ENCODE results near the gene NKX2-3. TPM values are rescaled to one million over a fixed set of nuclear protein-coding genes. Genes with fewer than 3 reads are reported as not detected.

NKX2-3 gene
- total RNA-seq, 1 donor from 2014 or later, result 0.07 TPM

- no peak for DNase-seq (ENCODE audit: low read depth, low spot score)
Measured at GRCh38 chr10:99526861-99527504, 5.8 kb upstream of the NKX2-3 start.

GRCh38 chr10:99527526-99528493, 4.9 kb upstream of the NKX2-3 start:
- no peak for DNase-seq (ENCODE audit: low read depth, low spot score)

- no peak for DNase-seq (ENCODE audit: low read depth, low spot score)
Measured at GRCh38 chr10:99528494-99529441, 4.0 kb upstream of the NKX2-3 start.

GRCh38 chr10:99529591-99530107, 3.1 kb upstream of the NKX2-3 start:
- no peak for DNase-seq (ENCODE audit: low read depth, low spot score)

DNA sequence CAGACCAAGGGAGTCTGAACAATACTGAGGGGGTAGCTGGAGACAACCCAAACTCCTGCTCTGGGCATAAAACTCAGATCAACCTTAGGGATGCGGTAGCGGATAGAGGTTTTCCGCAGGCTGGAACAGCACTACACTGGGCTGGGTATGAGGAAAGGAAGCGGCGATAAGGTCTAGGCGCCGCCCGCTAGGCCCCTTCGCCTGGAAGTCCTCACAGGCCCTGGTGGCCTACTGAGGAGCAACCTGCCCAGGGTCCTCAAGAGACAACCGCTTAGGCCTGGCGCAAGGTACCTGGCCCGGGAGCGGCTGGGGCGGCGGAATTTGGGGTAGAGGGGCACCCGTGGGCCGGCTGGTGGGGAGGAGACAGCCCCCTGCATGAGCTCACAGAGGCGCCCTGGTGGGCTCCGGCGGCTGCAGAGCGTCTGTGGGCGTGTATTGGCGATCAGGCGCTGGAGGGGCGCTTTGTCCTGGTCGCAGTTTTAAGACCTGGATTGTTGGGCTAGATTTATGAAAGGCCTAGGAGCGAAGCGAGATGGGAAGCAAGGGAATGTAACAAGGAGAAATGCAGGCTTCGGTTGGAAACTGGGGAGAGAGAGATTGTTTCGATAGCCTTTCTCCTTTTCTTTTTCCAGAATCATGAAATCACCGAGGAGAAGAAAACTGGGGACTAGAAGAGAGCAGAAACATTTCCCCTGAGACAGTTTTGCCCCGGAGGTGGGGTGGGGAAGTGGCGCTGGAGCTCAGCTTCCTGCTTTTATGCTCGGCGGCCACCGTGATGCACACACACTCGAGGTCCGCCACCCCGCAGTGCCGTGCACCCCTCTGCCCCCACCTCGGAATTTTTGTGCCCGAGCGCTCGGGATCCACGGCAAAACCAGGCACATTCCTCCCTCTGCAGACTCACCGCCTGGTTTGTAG, 2.4 kb upstream of the NKX2-3 start:
- no peak for DNase-seq (ENCODE audit: low read depth, low spot score)

DNA sequence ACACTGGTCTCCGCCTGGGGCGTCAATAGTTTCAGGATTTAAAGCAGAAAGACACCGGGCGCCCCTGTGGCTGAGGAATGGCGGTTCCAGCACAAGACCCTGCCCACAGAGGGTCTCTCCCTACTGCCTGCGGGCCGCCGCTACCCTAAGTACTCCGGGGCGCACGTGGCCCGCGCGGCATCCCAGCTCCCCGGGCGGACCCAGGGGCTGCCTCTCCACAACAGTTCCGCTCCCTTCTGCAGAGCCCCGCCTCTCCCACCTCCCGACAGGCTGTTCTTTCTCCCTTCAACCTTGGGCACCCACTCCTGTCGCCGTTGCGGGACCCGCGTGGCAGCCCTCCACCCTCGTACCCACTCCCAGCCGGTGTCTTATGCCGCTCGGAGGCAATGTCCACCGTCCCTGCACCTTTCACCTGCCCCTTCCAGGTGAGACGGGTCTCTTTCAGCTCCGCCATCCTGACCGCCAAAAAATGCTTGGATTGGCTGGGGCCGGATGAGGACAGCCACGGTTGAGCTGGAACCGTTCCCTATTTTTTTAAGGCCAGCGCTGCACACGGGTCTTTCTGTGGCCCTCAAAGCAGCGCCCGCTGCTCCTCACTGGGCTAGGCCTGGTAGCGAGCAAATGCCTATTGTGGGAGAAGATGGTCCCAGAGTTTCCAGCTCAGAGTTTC, 1.6 kb upstream of the NKX2-3 start:
- DNase-seq (ENCODE audit: low read depth, low spot score), result no peak

GRCh38 chr10:99531696-99532593, 797 bp upstream of the NKX2-3 start:
- no peak for DNase-seq (ENCODE audit: low read depth, low spot score)

DNA sequence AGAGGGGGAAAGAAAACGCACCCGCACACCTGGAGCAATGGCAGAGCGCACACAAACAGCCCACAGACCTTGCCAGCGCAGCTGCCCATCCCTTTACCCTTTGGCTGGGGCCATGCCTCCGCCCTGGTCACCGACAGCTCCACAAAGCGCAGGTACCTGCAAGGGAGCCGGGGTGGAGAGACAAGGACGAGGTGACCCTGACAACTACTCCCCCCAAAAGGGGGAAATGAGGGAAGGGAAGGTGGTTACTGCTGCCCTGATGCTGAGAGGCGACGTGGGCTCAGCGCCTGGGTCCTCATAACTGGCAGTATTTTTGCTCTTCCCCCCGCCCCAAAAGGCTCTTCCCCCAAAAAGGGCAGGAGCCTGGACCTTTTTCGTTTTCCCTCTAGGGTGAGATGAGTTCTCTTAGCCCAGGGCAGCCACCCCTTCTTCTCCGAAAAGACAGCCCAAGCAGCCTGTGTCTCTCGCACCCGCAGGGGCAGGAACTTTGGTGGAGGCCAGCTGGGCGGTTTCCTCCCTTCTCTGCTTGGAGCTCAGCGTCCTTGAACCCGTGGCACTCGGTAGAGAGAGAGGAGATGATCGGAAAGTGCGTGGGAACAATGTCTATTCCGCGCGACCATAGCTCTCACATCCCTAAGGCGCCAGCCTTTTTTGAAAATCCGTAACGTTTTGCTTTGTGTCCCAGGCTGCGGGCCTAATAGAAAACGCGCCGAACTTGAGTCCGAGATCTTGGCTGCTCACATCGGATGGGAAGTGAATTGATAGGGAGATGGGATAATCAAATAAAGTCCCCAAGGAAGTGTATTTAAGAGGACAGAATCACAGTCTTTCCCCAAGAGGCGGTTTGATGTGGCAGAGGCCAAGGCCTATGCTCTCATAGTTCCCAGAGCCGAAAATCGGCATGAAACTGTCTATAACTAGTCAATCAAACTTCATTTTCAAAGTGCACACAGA, 1.0 kb downstream of the NKX2-3 start:
- no peak for DNase-seq (ENCODE audit: low read depth, low spot score)

DNA sequence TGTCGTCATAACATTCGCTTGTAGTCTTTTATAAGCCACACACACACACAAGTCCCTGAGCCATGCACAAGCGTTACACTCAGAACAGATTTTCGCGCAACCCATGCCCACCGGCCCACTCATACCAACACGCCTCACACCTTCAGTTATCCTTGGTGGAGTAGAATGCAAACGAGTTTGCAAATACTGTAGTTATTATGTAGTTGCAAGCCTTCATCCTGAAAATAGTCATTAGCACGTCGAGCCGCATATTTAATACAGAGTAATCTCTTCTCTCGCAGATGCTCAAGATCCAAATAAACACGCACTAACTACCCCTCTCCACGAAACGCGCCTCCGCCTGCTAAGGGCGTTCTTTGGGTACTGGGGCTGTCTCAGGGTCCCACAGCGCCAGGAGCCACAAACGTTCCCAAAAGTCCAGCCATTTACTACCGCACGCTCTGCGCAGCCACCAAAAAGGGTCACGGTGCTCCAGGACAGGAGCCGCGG, 1.8 kb downstream of the NKX2-3 start:
- DNase-seq (ENCODE audit: low read depth, low spot score), result no peak

DNA sequence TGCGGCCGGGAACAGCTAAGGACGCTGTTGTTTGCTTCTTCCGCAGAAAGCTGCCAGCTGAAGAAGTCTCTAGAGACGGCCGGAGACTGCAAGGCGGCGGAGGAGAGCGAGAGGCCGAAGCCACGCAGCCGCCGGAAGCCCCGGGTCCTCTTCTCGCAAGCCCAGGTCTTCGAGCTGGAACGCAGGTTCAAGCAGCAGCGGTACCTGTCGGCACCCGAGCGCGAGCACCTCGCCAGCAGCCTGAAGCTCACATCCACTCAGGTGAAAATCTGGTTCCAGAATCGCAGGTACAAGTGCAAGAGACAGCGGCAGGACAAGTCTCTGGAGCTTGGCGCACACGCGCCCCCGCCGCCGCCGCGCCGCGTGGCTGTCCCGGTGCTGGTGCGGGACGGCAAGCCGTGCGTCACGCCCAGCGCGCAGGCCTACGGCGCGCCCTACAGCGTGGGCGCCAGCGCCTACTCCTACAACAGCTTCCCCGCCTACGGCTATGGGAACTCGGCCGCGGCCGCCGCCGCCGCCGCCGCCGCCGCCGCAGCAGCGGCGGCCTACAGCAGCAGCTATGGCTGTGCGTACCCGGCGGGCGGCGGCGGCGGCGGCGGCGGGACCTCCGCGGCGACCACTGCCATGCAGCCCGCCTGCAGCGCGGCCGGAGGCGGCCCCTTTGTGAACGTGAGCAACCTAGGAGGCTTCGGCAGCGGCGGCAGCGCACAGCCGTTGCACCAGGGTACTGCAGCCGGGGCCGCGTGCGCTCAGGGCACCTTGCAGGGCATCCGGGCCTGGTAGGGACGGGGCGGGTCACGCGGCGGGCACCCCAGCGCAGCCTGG, 2.4 kb downstream of the NKX2-3 start:
- no peak for DNase-seq (ENCODE audit: low read depth, low spot score)

GRCh38 chr10:99535764-99536337, 3.1 kb downstream of the NKX2-3 start:
- no peak for DNase-seq (ENCODE audit: low read depth, low spot score)

DNA sequence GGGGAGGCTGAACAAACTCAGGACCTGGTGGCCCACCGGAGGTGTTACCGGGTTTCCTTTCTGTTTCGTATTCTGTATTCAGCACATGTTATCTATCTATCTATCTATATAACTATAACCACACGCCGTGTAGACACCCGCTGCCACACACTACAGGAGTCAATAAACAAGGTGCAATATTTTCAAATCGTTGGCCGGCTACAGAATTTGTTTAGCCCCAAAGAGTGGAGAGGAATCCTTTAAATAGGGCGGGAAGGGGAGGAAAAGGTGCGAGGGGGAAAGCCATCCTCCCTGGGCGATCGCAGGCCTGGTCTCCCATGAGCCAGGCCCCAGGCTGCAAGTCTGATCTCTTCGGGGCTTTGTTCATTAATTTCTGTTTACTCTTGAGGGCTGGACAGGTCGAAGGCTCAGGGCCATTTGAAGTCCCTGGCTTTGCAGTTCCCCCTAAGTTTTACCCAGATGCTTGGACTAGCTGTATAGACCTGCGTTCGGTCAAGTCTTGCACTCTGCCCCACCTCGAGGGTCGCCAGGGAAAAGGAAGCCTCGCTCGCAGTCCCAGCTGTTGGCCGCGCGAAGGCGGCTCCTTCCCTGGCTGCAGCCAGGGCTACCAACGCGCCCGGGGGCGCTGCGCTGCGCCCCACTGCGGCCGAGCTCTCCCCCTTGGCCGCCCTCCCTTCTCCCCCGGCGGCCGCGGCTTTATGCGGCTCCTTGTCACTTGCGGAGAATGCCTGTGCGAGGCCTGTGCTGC, 3.8 kb downstream of the NKX2-3 start:
- DNase-seq (ENCODE audit: low read depth, low spot score), result no peak

GRCh38 chr10:99537086-99537988, 4.6 kb downstream of the NKX2-3 start:
- DNase-seq (ENCODE audit: low read depth, low spot score), result no peak
